K562 (cell line): ENCODE results near the gene CXCL12.

ENCODE experiments used
- CTCF ChIP-seq, 3 experiments: IDR thresholded peaks in 2 of 3; conservative IDR thresholded peaks in 1 of 3; 2 replicates each; pipeline ENCODE4 v1.5.1; 2011 to 2012; ENCODE audit warnings: low read length in 3 of 3, mild to moderate bottlenecking in 3 of 3, control low read depth in 2 of 3, improper control_type of control experiment in 1 of 3, inconsistent platforms in 1 of 3, low read depth in 1 of 3, mixed read lengths in 1 of 3, moderate library complexity in 1 of 3; ENCODE audit not compliant: insufficient read depth in 2 of 3
- L3MBTL2 ChIP-seq: fragments of 450-650 bp; IDR thresholded peaks from 2 replicates; pipeline ENCODE4 v1.6.1; 2016; ENCODE audit warnings: mild to moderate bottlenecking, moderate library complexity
- NBN ChIP-seq: fragments of 450-650 bp; IDR thresholded peaks from 2 replicates; pipeline ENCODE4 v1.6.1; 2016; ENCODE audit warnings: low read depth, mild to moderate bottlenecking
- REST ChIP-seq, 2 experiments: fragments of 450-650 bp; formaldehyde crosslinking in 1 of 2; IDR thresholded peaks; 2 replicates each; pipeline versions ENCODE4 v1.4.0 to v1.6.1; 2014 to 2020; ENCODE audit warnings: mild to moderate bottlenecking in 2 of 2, borderline replicate concordance in 1 of 2, low read depth in 1 of 2
- SPI1 ChIP-seq: IDR thresholded peaks from 2 replicates; pipeline ENCODE4 v1.6.1; 2011; ENCODE audit warnings: low read depth, low read length, control low read depth, borderline replicate concordance
- ZNF407 ChIP-seq: fragments of 450-650 bp; IDR thresholded peaks from 2 replicates; pipeline ENCODE4 v1.6.1; 2016; ENCODE audit warnings: low read depth

- TF ChIP-seq CTCF (IDR thresholded peaks at IDR 0.05 in 2 of 3, conservative IDR thresholded peaks at IDR 0.05 in 1 of 3; ENCODE audit: insufficient read depth in 2 of 3, low read depth in 1 of 3, low read length in 3 of 3) (no peak), ZNF407 (no peak), SPI1 (no peak), REST (IDR thresholded peaks at IDR 0.05; ENCODE audit: borderline replicate concordance) (no peak), REST (CRISPR knock-in tag; IDR thresholded peaks at IDR 0.05; ENCODE audit: low read depth) (no peak), NBN (no peak), L3MBTL2 (no peak)
Observed at GRCh38 chr10:44385696-44386441, 972 bp upstream of the CXCL12 start.
